ENCODE measurements around the gene SCUBE3. TPM values are rescaled to one million over a fixed set of nuclear protein-coding genes. Genes with fewer than 3 reads are reported as not detected.

The SCUBE3 gene
- total and polyA plus RNA-seq, 2 of the 13 experiments (the other 11 are each of a cell fraction or from before 2014, with no cell fraction given), result not detected

GRCh38 chr6:35166520-35166919 is 47.2 kb upstream of the SCUBE3 start (continued):
- TF ChIP-seq THAP8 (CRISPR knock-in tag; IDR thresholded peaks at IDR 0.05; ENCODE audit: borderline replicate concordance), result no peak
- TF ChIP-seq BHLHE40 (IDR thresholded peaks at IDR 0.05; ENCODE audit: low read length), result peak; percentile 51; the same call in 1 of the 2 replicates
- TF ChIP-seq ELF1 (CRISPR knock-in tag; IDR thresholded peaks at IDR 0.05), result 0 out of 2 replicates have a peak, but pooled peaks have one; percentile 9
- TF ChIP-seq TEAD3 (CRISPR knock-in tag; optimal IDR thresholded peaks at IDR 0.05; ENCODE audit: borderline replicate concordance), result peak; percentile 17
- peak; percentile 36; the same call in 1 of the 2 replicates for TF ChIP-seq ZNF746 (CRISPR knock-in tag; IDR thresholded peaks at IDR 0.05)
- TF ChIP-seq ZNF33A (CRISPR knock-in tag; IDR thresholded peaks at IDR 0.05; ENCODE audit: borderline replicate concordance), result no peak
- no peak for TF ChIP-seq ZNF609 (CRISPR knock-in tag; IDR thresholded peaks at IDR 0.05; ENCODE audit: borderline replicate concordance)
- TF ChIP-seq MEF2D (CRISPR knock-in tag; IDR thresholded peaks at IDR 0.05), result 0 out of 2 replicates have a peak, but pooled peaks have one; percentile 7
- TF ChIP-seq MIXL1 (CRISPR knock-in tag; IDR thresholded peaks at IDR 0.05), result no peak
- TF ChIP-seq SOX6 (IDR thresholded peaks at IDR 0.05), result no peak
- peak; percentile 45; the same call in 1 of the 2 replicates for TF ChIP-seq SOX6 (CRISPR knock-in tag; IDR thresholded peaks at IDR 0.05)
- TF ChIP-seq ATF4 (CRISPR knock-in tag; IDR thresholded peaks at IDR 0.05), result no peak
- TF ChIP-seq FOXA1 (IDR thresholded peaks at IDR 0.05), result no peak
- peak; percentile 25; the same call in 1 of the 2 replicates for TF ChIP-seq FOXA1 (CRISPR knock-in tag; IDR thresholded peaks at IDR 0.05)
- peak; percentile 32; the same call in 1 of the 2 replicates for TF ChIP-seq SOX5 (CRISPR knock-in tag; IDR thresholded peaks at IDR 0.05; ENCODE audit: borderline replicate concordance)
- no peak for TF ChIP-seq ZNF674 (CRISPR knock-in tag; IDR thresholded peaks at IDR 0.05; ENCODE audit: low read depth)
- TF ChIP-seq SOX13 (IDR thresholded peaks at IDR 0.05), result no peak
- peak in 1 of 2 experiments; percentile 35; a peak in 1 of 4 replicates for TF ChIP-seq SOX13 (CRISPR knock-in tag; conservative IDR thresholded peaks at IDR 0.05 in 1 of 2, IDR thresholded peaks at IDR 0.05 in 1 of 2)
- no peak for TF ChIP-seq ARID2 (CRISPR knock-in tag; IDR thresholded peaks at IDR 0.05; ENCODE audit: borderline replicate concordance)
- 0 out of 2 replicates have a peak, but pooled peaks have one; percentile 28 for TF ChIP-seq BCL6 (CRISPR knock-in tag; IDR thresholded peaks at IDR 0.05)
- TF ChIP-seq FOXM1 (CRISPR knock-in tag; IDR thresholded peaks at IDR 0.05), result no peak
- TF ChIP-seq HDAC1 (CRISPR knock-in tag; IDR thresholded peaks at IDR 0.05), result no peak
